ENCODE measurements around the gene AKR7A2. TPM values are rescaled to one million over a fixed set of nuclear protein-coding genes. Genes with fewer than 3 reads are reported as not detected.

The AKR7A2 gene
- total RNA-seq, 3 donors from 2014 or later = 57.9 to 85.2 (median 72.1) TPM

DNA sequence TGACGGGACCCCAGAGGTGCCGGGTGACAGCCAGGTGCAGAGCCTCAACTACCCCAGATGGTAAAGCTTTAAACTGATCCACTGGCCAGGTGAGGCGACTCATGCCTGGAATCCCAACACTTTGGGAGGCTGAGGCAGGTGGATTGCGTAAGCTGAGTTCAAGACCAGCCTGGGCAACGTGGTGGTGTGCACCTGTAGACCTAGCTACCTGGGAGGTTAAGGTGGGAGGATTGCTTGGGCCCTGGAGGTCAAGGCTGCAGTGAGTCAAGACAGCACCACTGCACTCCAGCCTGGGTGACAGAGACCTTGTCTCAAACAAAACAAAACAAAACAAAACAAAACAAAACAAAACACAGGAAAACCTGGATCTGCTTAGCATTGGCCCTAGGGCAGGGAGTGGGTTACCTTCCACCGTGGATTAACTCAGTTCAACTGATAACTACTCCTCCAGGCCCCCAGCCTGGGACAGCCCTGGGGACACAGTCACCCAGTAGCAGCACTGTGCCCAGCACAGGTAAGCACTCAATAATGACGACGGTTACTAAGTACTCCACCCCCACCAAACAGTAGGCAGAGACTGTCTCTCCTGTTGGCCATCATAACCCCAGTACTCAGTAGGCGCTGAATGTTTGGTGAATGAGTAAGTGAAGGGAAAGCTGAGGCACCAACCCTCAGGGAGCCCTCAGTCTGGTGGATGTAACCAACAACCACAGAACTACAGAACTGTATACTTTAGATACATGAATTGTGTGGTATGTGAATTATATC is 21.8 kb upstream of the AKR7A2 start:
- Histone ChIP-seq H3K9me3 (no peaks in the 10 kb centered on the region), H3K4me3 (no peak overlapping the region), H3K4me1 (ENCODE audit: low read depth) (no peaks in the 10 kb centered on the region), H3K36me3 (ENCODE audit: low read depth) (no peaks in the 10 kb centered on the region)
- TF ChIP-seq, protein P1, sequence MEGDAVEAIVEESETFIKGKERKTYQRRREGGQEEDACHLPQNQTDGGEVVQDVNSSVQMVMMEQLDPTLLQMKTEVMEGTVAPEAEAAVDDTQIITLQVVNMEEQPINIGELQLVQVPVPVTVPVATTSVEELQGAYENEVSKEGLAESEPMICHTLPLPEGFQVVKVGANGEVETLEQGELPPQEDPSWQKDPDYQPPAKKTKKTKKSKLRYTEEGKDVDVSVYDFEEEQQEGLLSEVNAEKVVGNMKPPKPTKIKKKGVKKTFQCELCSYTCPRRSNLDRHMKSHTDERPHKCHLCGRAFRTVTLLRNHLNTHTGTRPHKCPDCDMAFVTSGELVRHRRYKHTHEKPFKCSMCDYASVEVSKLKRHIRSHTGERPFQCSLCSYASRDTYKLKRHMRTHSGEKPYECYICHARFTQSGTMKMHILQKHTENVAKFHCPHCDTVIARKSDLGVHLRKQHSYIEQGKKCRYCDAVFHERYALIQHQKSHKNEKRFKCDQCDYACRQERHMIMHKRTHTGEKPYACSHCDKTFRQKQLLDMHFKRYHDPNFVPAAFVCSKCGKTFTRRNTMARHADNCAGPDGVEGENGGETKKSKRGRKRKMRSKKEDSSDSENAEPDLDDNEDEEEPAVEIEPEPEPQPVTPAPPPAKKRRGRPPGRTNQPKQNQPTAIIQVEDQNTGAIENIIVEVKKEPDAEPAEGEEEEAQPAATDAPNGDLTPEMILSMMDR (IDR thresholded peaks at IDR 0.05) = no peak
- ATAC-seq = no peak
- DNase-seq = no peak
- intact Hi-C loops (cut with DNase I, micrococcal nuclease) = no loop called here

DNA sequence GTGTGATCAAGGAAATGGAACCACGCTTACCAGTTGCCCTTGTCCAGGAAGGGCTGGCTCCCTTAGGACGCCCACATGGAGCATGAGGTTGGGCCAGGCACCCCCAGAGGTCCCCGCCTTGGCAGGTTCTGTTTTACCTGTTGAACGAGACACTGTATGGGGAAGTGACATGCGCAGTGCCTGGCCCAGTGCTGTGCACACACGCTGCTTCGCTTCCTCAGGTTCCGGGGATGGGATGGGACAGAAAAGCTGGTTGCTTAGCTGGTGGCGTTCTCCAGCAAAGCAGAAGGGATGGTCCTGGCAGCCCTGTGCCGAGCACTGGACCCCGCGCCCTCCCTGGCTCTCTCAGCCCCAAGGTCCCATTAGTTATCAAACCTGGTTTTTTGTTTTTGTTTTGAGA is 20.9 kb upstream of the AKR7A2 start:
- TF ChIP-seq, protein P1 (IDR thresholded peaks at IDR 0.05) = no peak
- Histone ChIP-seq H3K4me1 (ENCODE audit: low read depth) (no peaks in the 10 kb centered on the region), H3K9me3 (no peaks in the 10 kb centered on the region), H3K4me3 (no peak overlapping the region), H3K36me3 (ENCODE audit: low read depth) (no peaks in the 10 kb centered on the region)
- intact Hi-C loops (cut with DNase I, micrococcal nuclease) = no loop called here
- ATAC-seq (no peak), DNase-seq (no peak)

DNA sequence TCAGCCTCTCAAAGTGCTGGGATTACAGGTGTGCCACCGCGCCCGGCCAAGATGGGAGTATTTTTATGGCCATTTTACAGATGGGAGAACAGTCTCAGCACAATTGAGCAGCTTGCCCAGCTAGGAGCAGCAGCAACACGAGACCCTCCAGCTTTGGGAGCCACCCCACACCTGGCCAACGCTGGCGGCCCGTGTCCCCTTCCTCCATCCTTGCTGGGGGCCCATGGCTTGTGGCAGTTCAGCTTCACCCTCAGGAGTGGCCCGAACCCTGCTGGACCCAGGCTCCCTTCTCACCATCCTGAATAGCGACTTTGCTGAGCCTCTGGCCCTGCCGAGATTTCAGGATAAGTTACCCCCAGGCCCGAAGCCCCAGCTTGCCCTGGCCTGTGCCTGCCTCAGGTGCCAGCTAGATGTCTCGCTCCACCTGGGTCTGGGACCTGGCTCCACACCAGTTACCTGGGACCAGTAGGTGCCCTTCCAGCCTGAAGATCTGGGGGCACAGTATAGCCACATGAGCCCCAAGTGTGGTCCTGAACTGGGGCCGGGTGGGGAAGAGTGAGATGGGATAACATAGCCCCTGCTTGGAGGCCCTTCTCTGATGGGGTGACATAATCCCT is 19.4 kb upstream of the AKR7A2 start:
- Histone ChIP-seq H3K36me3 (ENCODE audit: low read depth) (no peaks in the 10 kb centered on the region), H3K4me3 (no peak overlapping the region), H3K9me3 (no peaks in the 10 kb centered on the region), H3K4me1 (ENCODE audit: low read depth) (no peaks in the 10 kb centered on the region)
- DNase-seq (no peak), ATAC-seq (no peak)
- TF ChIP-seq, protein P1 (IDR thresholded peaks at IDR 0.05) = no peak
- intact Hi-C loops (cut with DNase I, micrococcal nuclease) = no loop called here

DNA sequence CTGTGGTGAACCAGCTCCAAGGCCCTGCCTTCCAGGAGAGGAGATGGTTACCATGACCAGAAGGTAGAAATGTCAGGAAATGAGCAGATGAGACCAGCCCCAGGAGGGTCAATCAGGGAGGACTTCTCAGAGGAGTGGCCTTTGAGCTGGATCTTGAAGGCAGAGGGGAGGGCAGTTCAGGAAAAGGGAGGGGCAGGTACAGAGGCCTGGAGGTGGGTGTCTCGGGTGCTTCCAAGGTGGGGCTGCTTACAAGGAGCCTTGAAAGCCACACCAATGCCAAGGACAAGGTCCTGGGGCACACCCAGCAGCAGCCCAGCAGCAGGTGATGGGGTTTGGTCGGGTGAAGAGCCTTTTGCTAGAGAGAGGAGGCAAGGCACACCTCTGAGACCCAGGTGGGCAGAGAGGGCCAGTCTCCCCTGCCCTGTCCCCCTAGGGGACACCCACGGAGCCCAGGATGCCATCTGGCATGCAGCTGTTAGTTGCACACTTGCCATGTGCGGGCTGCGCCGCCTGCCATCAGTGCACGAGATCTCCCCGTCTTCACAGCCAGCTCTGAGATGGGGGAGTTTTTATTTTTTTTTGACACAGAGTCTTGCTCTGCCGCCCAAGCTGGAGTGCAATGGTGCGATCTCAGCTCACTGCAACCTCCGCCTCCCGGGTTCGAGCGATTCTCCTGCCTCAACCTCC is 18.6 kb upstream of the AKR7A2 start:
- intact Hi-C loops (cut with DNase I, micrococcal nuclease) = no loop called here
- DNase-seq = no peak
- Histone ChIP-seq H3K4me1 (ENCODE audit: low read depth) (no peaks in the 10 kb centered on the region), H3K9me3 (no peaks in the 10 kb centered on the region), H3K36me3 (ENCODE audit: low read depth) (no peaks in the 10 kb centered on the region), H3K4me3 (no peak overlapping the region)
- ATAC-seq = peak; percentile 70
- TF ChIP-seq, protein P1 (IDR thresholded peaks at IDR 0.05) = no peak

DNA sequence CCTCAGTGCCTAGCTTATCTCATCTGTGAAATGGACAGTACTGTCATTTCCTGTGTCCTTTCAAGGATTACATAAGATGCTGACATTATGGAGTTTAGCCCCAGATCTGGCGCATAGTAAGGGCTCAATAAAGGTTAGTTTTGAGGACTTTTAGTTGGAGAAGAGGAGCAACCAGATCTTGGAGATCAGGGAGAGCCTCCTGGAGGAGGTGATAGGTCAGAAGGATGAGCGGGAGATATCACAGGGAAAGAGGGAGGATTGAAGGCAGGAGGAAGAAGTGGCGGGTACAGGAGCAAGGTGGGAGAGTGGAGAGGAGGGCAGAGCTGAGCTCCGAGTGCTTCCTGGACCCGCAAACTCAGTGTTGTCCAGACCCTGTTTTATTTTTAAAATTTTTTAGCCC is 17.7 kb upstream of the AKR7A2 start:
- H3K36me3 ChIP-seq (ENCODE audit: low read depth) = no peaks in the 10 kb centered on the region
- intact Hi-C loops (cut with DNase I, micrococcal nuclease) = no loop called here
- H3K9me3 ChIP-seq = no peaks in the 10 kb centered on the region
- H3K4me3 ChIP-seq = no peak overlapping the region
- TF ChIP-seq, protein P1 (IDR thresholded peaks at IDR 0.05) = no peak
- H3K4me1 ChIP-seq (ENCODE audit: low read depth) = no peaks in the 10 kb centered on the region
- ATAC-seq = no peak
- no peak for DNase-seq

All from mucosa of descending colon (tissue), 3 donors.